GM12874 (cell line): ENCODE results near the gene DYNC2I2.
A peak's percentile ranks its signal among the peaks of the same experiment; 100 is the strongest.

Experiments used
- TF ChIP-seq, protein P1 (sequence below): IDR thresholded peaks from 2 replicates; pipeline ENCODE4 v1.5.1; 2011; ENCODE audit warnings: low read depth, mild to moderate bottlenecking, control low read depth, low read length, moderate library complexity; ENCODE audit not compliant: insufficient read depth

DYNC2I2 gene

GRCh38 chr9:128636024-128636390 is 20.6 kb downstream of the DYNC2I2 start:
- TF ChIP-seq, protein P1, sequence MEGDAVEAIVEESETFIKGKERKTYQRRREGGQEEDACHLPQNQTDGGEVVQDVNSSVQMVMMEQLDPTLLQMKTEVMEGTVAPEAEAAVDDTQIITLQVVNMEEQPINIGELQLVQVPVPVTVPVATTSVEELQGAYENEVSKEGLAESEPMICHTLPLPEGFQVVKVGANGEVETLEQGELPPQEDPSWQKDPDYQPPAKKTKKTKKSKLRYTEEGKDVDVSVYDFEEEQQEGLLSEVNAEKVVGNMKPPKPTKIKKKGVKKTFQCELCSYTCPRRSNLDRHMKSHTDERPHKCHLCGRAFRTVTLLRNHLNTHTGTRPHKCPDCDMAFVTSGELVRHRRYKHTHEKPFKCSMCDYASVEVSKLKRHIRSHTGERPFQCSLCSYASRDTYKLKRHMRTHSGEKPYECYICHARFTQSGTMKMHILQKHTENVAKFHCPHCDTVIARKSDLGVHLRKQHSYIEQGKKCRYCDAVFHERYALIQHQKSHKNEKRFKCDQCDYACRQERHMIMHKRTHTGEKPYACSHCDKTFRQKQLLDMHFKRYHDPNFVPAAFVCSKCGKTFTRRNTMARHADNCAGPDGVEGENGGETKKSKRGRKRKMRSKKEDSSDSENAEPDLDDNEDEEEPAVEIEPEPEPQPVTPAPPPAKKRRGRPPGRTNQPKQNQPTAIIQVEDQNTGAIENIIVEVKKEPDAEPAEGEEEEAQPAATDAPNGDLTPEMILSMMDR: no peak

GRCh38 chr9:128635266-128636023 is 21.2 kb downstream of the DYNC2I2 start:
- TF ChIP-seq, protein P1: peak; percentile 37

GRCh38 chr9:128634651-128635262 is 21.9 kb downstream of the DYNC2I2 start:
- TF ChIP-seq, protein P1: no peak

GRCh38 chr9:128634111-128634510 is 22.5 kb downstream of the DYNC2I2 start:
- TF ChIP-seq, protein P1: no peak

DNA sequence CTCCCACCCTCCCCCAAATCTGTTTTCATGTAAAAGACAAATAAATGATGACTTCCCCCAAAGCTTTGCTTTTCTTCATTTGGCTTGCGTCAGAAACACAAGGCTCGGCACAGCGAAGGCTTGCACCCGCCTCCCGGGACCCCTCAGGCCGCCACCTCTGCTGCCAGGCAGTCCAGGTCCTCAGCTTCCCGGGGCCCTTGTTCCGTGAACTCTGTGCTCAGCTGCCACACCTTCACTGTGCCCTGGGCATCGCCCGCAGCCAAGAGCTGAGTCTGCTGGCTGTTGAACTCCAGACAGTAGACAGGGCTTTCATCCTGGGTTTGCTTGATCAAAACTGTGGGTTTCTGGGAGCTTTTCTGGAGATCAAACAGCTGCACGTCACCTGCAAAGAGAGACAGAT is 23.0 kb downstream of the DYNC2I2 start:
- TF ChIP-seq, protein P1: no peak

- TF ChIP-seq, protein P1: no peak
Observed at GRCh38 chr9:128633057-128633456, 23.6 kb downstream of the DYNC2I2 start.

DNA sequence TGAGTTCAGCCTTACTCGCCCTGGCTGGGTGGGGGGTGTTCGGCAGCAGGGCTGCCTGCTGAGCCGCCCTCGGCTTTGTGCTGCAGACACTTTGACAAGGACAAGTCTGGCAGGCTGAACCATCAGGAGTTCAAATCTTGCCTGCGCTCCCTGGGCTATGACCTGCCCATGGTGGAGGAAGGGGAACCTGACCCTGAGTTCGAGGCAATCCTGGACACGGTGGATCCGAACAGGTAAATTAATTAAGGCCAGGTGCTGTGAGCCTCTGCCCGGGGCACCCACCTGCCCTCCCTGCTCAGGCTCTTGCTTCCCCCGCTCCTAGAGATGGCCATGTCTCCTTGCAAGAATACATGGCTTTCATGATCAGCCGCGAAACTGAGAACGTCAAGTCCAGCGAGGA is 24.2 kb downstream of the DYNC2I2 start:
- TF ChIP-seq, protein P1: no peak
